ENCODE results near the gene HOXB4.

Gene HOXB4

DNA sequence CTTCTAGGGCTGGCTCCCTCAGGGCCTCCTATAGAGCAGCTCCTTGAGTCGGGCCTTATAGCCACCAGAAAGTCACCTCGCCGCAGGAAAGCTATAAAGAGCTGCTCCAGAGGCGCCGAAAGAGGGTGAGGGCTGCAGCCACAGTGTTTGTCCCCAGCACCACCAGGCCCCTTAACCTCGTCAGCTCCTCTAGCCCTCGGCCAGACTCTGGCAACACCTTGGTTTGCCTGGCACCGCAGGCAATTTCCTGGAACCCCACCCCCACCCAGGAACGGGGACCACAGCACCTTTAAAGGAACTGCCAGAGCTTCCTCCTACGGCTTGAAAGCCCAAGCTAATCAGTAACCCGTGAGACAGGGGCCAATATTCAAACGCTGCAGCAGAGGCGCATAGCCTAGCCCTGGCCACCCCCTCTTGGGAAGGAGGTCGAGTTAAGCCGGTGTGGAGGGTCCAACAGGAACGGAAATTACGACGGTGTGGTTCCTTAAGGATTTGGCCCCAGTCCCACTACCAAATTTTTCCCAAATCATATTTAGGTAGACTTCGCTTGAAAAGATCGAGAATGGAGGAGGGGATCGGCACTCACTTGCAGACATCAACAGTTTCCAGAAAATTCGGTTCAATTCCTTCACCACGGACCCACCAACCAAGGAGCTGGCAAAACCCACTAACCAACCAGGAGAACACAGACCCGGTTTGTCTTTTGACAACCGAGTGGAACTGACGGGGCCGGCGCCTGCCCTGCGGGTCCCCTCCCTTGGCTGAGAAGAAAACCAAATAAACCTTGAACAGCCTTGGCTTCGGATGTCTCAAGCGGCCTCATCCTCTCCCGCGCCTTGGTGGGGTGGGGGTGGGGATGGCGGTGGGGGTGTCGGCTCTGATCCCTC is 23.6 kb upstream of the HOXB4 start:
- TF ChIP-seq POLR2AphosphoS5 (IDR thresholded peaks at IDR 0.05; ENCODE audit: low read depth, low read length) = no peak
- no peak for TF ChIP-seq PAX5 (IDR thresholded peaks at IDR 0.05; ENCODE audit: insufficient read depth, low read length, severe bottlenecking)
- no peak for TF ChIP-seq POU2F2 (IDR thresholded peaks at IDR 0.05; ENCODE audit: low read depth, low read length)
- TF ChIP-seq POLR2A (IDR thresholded peaks at IDR 0.05; ENCODE audit: low read depth, low read length) = no peak
- TF ChIP-seq TAF1 (IDR thresholded peaks at IDR 0.05; ENCODE audit: low read depth, low read length) = no peak
- no peak for TF ChIP-seq SPI1 (IDR thresholded peaks at IDR 0.05; ENCODE audit: low read depth, low read length)
- FAIRE-seq (no peak), DNase-seq (ENCODE audit: insufficient read length, low spot score) (no peak)

- TF ChIP-seq POU2F2 (IDR thresholded peaks at IDR 0.05; ENCODE audit: low read depth, low read length) (no peak), TAF1 (IDR thresholded peaks at IDR 0.05; ENCODE audit: low read depth, low read length) (no peak), POLR2AphosphoS5 (IDR thresholded peaks at IDR 0.05; ENCODE audit: low read depth, low read length) (no peak), PAX5 (IDR thresholded peaks at IDR 0.05; ENCODE audit: insufficient read depth, low read length, severe bottlenecking) (no peak), POLR2A (IDR thresholded peaks at IDR 0.05; ENCODE audit: low read depth, low read length) (no peak), SPI1 (IDR thresholded peaks at IDR 0.05; ENCODE audit: low read depth, low read length) (no peak)
- no peak for DNase-seq (ENCODE audit: insufficient read length, low spot score)
- FAIRE-seq = no peak
Observed at GRCh38 chr17:48601207-48601538, 23.0 kb upstream of the HOXB4 start.

DNA sequence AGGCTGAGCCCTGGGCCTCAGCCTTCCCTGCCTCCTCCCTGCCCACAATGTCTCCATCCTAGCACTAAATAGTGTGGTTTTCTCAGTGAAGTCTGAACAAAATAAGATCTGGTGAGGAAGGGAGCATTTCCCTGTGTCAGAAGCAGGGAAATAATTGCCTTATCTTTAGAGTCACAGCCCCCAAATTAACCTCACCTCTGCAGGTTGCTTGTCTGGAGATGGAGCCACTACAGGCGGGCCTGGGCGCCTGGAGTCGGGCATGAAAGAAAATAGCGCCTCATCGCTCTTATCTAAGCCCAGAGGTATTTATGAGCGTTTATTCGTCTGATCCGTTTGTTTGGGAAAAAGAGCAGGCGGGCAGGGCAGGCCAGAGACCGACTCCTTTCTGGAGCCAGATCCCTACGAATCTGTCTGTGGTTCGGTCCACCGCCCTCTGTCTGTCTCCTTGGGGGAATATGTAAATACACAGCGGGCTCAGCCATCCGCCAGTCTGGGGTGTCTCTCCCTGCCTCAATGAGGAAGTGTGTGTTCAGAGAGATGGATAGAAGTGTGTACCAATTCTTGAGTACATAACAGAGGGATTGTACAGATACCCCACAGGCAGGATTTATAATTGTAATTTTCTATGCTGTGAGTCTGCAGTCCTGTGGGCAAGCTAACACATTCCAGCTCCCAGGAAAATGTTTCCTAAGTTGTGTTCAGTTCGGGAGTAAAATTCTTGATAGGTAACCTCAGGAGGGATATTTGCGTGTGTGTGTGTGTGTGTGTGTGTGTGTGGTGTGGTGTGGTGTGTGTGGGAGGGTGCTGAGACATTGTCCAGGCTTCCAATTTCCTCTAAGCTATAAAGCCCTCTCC is 22.3 kb upstream of the HOXB4 start:
- DNase-seq (ENCODE audit: insufficient read length, low spot score) (no peak), FAIRE-seq (no peak)
- TF ChIP-seq POLR2AphosphoS5 (IDR thresholded peaks at IDR 0.05; ENCODE audit: low read depth, low read length) = no peak
- no peak for TF ChIP-seq TAF1 (IDR thresholded peaks at IDR 0.05; ENCODE audit: low read depth, low read length)
- TF ChIP-seq POU2F2 (IDR thresholded peaks at IDR 0.05; ENCODE audit: low read depth, low read length) = no peak
- no peak for TF ChIP-seq SPI1 (IDR thresholded peaks at IDR 0.05; ENCODE audit: low read depth, low read length)
- TF ChIP-seq POLR2A (IDR thresholded peaks at IDR 0.05; ENCODE audit: low read depth, low read length) = no peak
- no peak for TF ChIP-seq PAX5 (IDR thresholded peaks at IDR 0.05; ENCODE audit: insufficient read depth, low read length, severe bottlenecking)

DNA sequence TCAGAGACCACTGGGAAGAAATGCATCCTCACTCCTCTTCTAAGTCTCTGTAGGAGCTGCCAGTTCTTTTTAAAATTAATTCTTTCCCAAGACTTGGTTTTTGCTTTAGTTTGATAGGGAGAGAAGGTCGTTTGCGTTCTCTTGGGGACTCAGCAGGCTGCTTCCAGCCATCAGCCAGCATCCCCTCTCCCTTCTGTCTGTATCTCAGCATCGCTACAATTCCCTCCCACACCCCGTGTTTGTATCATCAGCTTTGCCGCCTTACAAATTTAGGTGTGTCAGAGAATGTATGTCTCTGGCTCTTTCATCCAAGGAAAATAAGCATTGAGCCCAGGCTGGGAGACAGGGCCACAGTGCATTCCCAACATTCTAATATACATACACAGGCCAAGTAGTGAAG is 21.2 kb upstream of the HOXB4 start:
- TF ChIP-seq SPI1 (IDR thresholded peaks at IDR 0.05; ENCODE audit: low read depth, low read length) (no peak), POLR2A (IDR thresholded peaks at IDR 0.05; ENCODE audit: low read depth, low read length) (no peak), TAF1 (IDR thresholded peaks at IDR 0.05; ENCODE audit: low read depth, low read length) (no peak), POU2F2 (IDR thresholded peaks at IDR 0.05; ENCODE audit: low read depth, low read length) (no peak), POLR2AphosphoS5 (IDR thresholded peaks at IDR 0.05; ENCODE audit: low read depth, low read length) (no peak), PAX5 (IDR thresholded peaks at IDR 0.05; ENCODE audit: insufficient read depth, low read length, severe bottlenecking) (no peak)
- FAIRE-seq (no peak), DNase-seq (ENCODE audit: insufficient read length, low spot score) (no peak)

DNA sequence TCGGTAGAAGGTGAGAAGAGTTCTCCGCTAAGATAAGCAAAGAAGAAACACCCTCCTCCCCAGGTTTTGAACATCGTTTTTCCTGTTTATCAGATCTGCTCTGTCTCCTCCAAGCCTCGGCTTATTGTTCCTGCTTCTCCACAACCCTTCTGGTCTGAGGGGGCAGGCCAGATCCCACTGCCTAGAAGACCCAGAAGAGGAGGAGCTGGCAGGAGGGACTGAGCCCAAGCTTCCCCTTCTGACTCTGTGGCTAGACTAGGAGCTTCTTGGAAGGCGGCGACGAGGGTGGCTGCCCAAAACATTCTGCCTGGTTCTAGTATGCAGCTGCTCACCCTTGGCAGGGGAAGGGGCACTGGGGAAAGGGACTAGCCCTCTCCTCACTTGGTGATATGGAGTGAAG is 20.6 kb upstream of the HOXB4 start:
- FAIRE-seq (no peak), DNase-seq (ENCODE audit: insufficient read length, low spot score) (no peak)
- TF ChIP-seq TAF1 (IDR thresholded peaks at IDR 0.05; ENCODE audit: low read depth, low read length) (no peak), POU2F2 (IDR thresholded peaks at IDR 0.05; ENCODE audit: low read depth, low read length) (no peak)

DNA sequence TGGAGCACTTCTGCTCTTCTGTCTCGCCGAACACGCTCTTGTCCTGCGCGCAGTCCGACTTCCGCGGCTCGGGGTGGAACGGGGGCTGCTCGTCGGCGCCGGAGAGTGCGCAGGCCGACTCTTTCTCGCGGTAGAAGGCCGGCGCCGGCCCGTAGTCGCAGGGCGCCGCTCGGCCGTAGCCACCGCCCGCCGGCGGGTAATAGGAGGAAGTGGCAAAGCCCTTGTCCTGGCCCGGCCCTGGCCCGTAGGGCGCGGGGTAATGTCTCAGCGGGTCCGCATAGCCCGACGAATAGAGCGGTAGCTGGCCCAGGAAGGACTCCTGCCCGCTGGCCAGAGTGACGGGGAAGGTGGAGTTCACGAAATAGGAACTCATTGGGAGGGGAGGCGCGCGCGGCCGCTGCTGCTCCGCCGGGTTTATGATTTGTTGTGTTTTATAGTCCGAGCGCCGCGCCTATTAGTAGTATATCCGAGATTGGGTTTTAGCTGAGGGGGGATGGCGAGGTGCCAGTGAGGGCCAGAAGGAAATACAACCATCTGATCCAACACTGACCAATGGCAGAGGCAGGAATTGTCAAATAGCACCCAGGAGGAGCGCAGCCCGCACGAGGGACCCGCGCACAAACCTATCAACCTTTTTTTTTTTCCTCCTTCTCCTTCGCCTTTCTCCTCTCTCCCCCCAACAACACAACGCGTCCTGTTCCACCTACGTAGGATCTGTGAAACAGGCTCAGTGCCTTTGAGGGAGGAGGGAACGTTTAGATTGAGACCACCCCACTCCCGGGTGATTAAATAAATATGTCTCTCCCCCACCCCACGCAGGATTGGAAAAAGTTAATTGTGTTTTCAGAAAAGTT is 19.9 kb upstream of the HOXB4 start:
- peak; percentile 58 for DNase-seq (ENCODE audit: insufficient read length, low spot score)
- FAIRE-seq = peak; percentile 85
- TF ChIP-seq POLR2A (IDR thresholded peaks at IDR 0.05; ENCODE audit: low read depth, low read length) (no peak), SPI1 (IDR thresholded peaks at IDR 0.05; ENCODE audit: low read depth, low read length) (peak; percentile 28; the same call in 1 of the 2 replicates), PAX5 (IDR thresholded peaks at IDR 0.05; ENCODE audit: insufficient read depth, low read length, severe bottlenecking) (no peak)

- DNase-seq (ENCODE audit: insufficient read length, low spot score) = no peak
- TF ChIP-seq POLR2A (IDR thresholded peaks at IDR 0.05; ENCODE audit: low read depth, low read length) (no peak), POU2F2 (IDR thresholded peaks at IDR 0.05; ENCODE audit: low read depth, low read length) (no peak), POLR2AphosphoS5 (IDR thresholded peaks at IDR 0.05; ENCODE audit: low read depth, low read length) (no peak), PAX5 (IDR thresholded peaks at IDR 0.05; ENCODE audit: insufficient read depth, low read length, severe bottlenecking) (no peak), SPI1 (IDR thresholded peaks at IDR 0.05; ENCODE audit: low read depth, low read length) (no peak), TAF1 (IDR thresholded peaks at IDR 0.05; ENCODE audit: low read depth, low read length) (no peak)
- FAIRE-seq = no peak
Observed at GRCh38 chr17:48597528-48597777, 19.3 kb upstream of the HOXB4 start.

DNA sequence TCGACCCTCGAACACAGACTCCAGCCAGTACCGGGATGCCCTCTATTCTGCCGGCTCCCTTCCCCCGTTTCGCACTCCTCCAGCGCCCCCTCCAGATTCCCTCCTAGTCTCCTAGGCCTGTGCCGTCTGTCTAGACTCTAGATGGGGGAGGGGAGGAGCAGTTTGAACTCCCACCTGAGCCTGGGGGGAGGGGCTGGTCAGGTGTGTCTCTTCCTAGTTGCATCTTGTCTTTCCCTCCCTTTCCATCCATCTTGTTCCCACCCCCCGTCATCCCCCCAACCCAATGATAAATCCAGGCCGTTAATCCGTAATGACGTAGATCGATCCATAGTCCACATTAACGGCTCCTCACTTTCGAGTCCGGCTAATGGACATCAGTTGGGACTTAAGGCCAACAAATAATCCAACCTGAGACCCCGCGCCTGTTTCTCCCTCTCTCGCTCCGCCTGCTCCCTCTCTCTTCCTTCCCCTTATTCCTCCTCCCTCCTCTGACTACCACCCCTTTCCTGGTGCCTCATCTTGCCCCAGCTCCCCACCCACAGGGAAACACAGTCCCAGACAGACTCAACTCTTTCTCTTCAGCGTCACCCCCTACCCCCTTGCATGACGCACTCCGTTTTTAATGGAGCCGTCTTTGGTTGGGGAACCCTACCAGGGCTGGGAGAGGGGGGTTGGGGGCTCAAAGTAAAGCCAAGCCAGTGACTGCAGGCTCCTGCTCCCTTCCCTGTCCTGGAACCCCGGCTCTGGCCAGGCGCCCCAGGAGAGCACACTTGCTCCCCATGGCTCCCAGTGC is 18.8 kb upstream of the HOXB4 start:
- DNase-seq (ENCODE audit: insufficient read length, low spot score) = no peak

More for the DNA sequence above, 18.8 kb upstream of the HOXB4 start:
- no peak for TF ChIP-seq SPI1 (IDR thresholded peaks at IDR 0.05; ENCODE audit: low read depth, low read length)
- TF ChIP-seq POLR2AphosphoS5 (IDR thresholded peaks at IDR 0.05; ENCODE audit: low read depth, low read length) = no peak
- no peak for TF ChIP-seq POU2F2 (IDR thresholded peaks at IDR 0.05; ENCODE audit: low read depth, low read length)
- no peak for TF ChIP-seq PAX5 (IDR thresholded peaks at IDR 0.05; ENCODE audit: insufficient read depth, low read length, severe bottlenecking)
- TF ChIP-seq TAF1 (IDR thresholded peaks at IDR 0.05; ENCODE audit: low read depth, low read length) = no peak
- TF ChIP-seq POLR2A (IDR thresholded peaks at IDR 0.05; ENCODE audit: low read depth, low read length) = no peak
- FAIRE-seq = peak; percentile 60

All from GM12891 (cell line).